H54 (cell line): ENCODE data around the gene TESPA1.
A peak's percentile ranks its signal among the peaks of the same experiment; 100 is the strongest.
"Not testable (repeated sequence)": the region's sequence is repeated elsewhere in the genome, so short reads cannot be mapped to it uniquely, and the experiment has no call there.

Experiments used
- DNase-seq: peaks from one replicate; pipeline ENCODE4 v3.0.0; 2011; ENCODE audit warnings: low spot score, mixed read lengths; ENCODE audit not compliant: insufficient read length
- FAIRE-seq: peaks from 3 replicates; lab custom pipeline; 2011; peaks lifted over from hg19 to GRCh38; lab: Jason Lieb, UNC
- POLR2A ChIP-seq: IDR thresholded peaks from 2 replicates; pipeline ENCODE4 v1.6.1; 2011; ENCODE audit warnings: low read depth, mild to moderate bottlenecking, low read length

The TESPA1 gene

GRCh38 chr12:54991991-54992375 lies 7.4 kb upstream of the TESPA1 start:
- TF ChIP-seq POLR2A: no peak
- no peak for FAIRE-seq
- DNase-seq: no peak

- FAIRE-seq: no peak
- DNase-seq: no peak
These were observed 6.8 kb upstream of the TESPA1 start for GRCh38 chr12:54991161-54991990.

GRCh38 chr12:54989829-54990228 lies 5.3 kb upstream of the TESPA1 start:
- no peak for DNase-seq
- no peak for FAIRE-seq
- no peak for TF ChIP-seq POLR2A

More at GRCh38 chr12:54991161-54991990, 6.8 kb upstream of the TESPA1 start:
- no peak for TF ChIP-seq POLR2A

GRCh38 chr12:54988402-54989054 lies 4.0 kb upstream of the TESPA1 start:
- DNase-seq (no peak), FAIRE-seq (no peak)
- TF ChIP-seq POLR2A: no peak

- DNase-seq (no peak), FAIRE-seq (no peak)
- no peak for TF ChIP-seq POLR2A
These were observed 3.2 kb upstream of the TESPA1 start for GRCh38 chr12:54987611-54988231.

GRCh38 chr12:54986773-54987172 lies 2.2 kb upstream of the TESPA1 start:
- FAIRE-seq, DNase-seq: not testable (repeated sequence)

- DNase-seq (no peak), FAIRE-seq (no peak)
- TF ChIP-seq POLR2A: no peak
These were observed 943 bp downstream of the TESPA1 start for GRCh38 chr12:54983536-54984101.

- TF ChIP-seq POLR2A: no peak
- DNase-seq (no peak), FAIRE-seq (no peak)
These were observed 2.8 kb downstream of the TESPA1 start for GRCh38 chr12:54981796-54982195.

GRCh38 chr12:54980341-54980740 lies 4.2 kb downstream of the TESPA1 start:
- DNase-seq: no peak
- no peak for FAIRE-seq
- TF ChIP-seq POLR2A: no peak

- DNase-seq (no peak), FAIRE-seq (no peak)
- TF ChIP-seq POLR2A: no peak
These were observed 6.7 kb downstream of the TESPA1 start for GRCh38 chr12:54977857-54978256.

- TF ChIP-seq POLR2A: no peak
- DNase-seq (peak; percentile 10), FAIRE-seq (peak; percentile 70)
These were observed 7.4 kb downstream of the TESPA1 start for GRCh38 chr12:54977155-54977554.

- no peak for TF ChIP-seq POLR2A
- no peak for FAIRE-seq
- DNase-seq: no peak
These were observed 8.7 kb downstream of the TESPA1 start for GRCh38 chr12:54975875-54976274.

- TF ChIP-seq POLR2A: no peak
- no peak for DNase-seq
- no peak for FAIRE-seq
These were observed 9.3 kb downstream of the TESPA1 start for GRCh38 chr12:54975272-54975671.

GRCh38 chr12:54974279-54974678 lies 10.3 kb downstream of the TESPA1 start:
- TF ChIP-seq POLR2A: no peak
- FAIRE-seq: no peak
- DNase-seq: no peak
